Activated B cell treated with CpG ODN at 0.5 μM for 24 hours (primary cell): ENCODE measurements around the gene GPR34. TPM values are rescaled to one million over a fixed set of nuclear protein-coding genes. Genes with fewer than 3 reads are reported as not detected.

Experiments
- ATAC-seq: fragments of 200-7000 bp; cut with Tn5 transposase; one replicate; pipeline ENCODE4 v1.10.0; 2021; ENCODE audit warnings: low read depth, mild to moderate bottlenecking, moderate library complexity
- CTCF ChIA-PET: fragments of 350-600 bp; sonication (Branson Sonifier 250); formaldehyde crosslinking; loops from one replicate; lab custom pipeline; 2021; ENCODE audit warnings: antibody characterized with exemption; lab: Charles Lee
- POLR2A ChIA-PET: fragments of 350-600 bp; sonication (Branson Sonifier 250); formaldehyde crosslinking; loops from one replicate; lab custom pipeline; 2021; ENCODE audit warnings: antibody characterized with exemption; lab: Charles Lee
- DNase-seq: peaks from one replicate; pipeline ENCODE4 v3.0.0; 2022
- H3K27ac Mint-ChIP-seq: one replicate; pipeline ENCODE4 v1.8.0; 2020; ENCODE audit warnings: mixed read lengths
- H3K27me3 Mint-ChIP-seq: one replicate; pipeline ENCODE4 v1.8.0; 2021; ENCODE audit warnings: mixed read lengths
- H3K36me3 Mint-ChIP-seq: one replicate; pipeline ENCODE4 v1.8.0; 2021; ENCODE audit warnings: low read depth, mixed read lengths
- H3K4me1 Mint-ChIP-seq: one replicate; pipeline ENCODE4 v1.8.0; 2021; ENCODE audit warnings: mixed read lengths
- H3K4me3 Mint-ChIP-seq: one replicate; pipeline ENCODE4 v1.8.0; 2020; ENCODE audit warnings: mild to moderate bottlenecking, mixed read lengths
- H3K9me3 Mint-ChIP-seq: one replicate; pipeline ENCODE4 v1.8.0; 2020; ENCODE audit warnings: mixed read lengths
- CTCF ChIP-seq: fragments of 200-600 bp; IDR thresholded peaks from one replicate; pipeline ENCODE4 v1.8.0; 2022; ENCODE audit warnings: antibody characterized with exemption, mild to moderate bottlenecking
- intact Hi-C: fragments of 100-400 bp; cut with micrococcal nuclease; formaldehyde crosslinking; loops from one replicate; pipeline ENCODE4 v1.15.1; 2024
- total RNA-seq: library from RNA; stranded (reverse); gene quantifications from 2 replicates; pipeline ENCODE4 v1.2.3, GENCODE V29; 2022

The GPR34 gene
- total RNA-seq, 1 donor from 2014 or later: 0.24 TPM

GRCh38 chrX:41739871-41740270, 51.1 kb downstream of the GPR34 start:
- no peak for TF ChIP-seq CTCF
- CTCF ChIA-PET: no interaction called here
- POLR2A ChIA-PET: no interaction called here
- Mint-ChIP-seq H3K4me3 (no peak overlapping the region), H3K36me3 (peaks cover 13% of the 10 kb centered on the region), H3K27me3 (no peaks in the 10 kb centered on the region), H3K9me3 (no peaks in the 10 kb centered on the region), H3K4me1 (peaks cover 35% of the 10 kb centered on the region), H3K27ac (no peak overlapping the region)
- ATAC-seq (no peak), DNase-seq (no peak)
- intact Hi-C loops: no loop called here

Other genes with a start within 250 kb of the GPR34 start
- not detected in 2 replicates for gene NYX, start 241.6 kb upstream of the GPR34 start, total RNA-seq
- 0.32 and 0.35 TPM in 2 replicates for gene GPR82, start 35.2 kb downstream of the GPR34 start, total RNA-seq
- 21.5 and 23.0 TPM in 2 replicates for gene CASK, start 234.6 kb downstream of the GPR34 start, total RNA-seq